Measurements from ENCODE around the gene CLEC4G. TPM values are rescaled to one million over a fixed set of nuclear protein-coding genes. Genes with fewer than 3 reads are reported as not detected.

The CLEC4G gene
- polyA plus RNA-seq, 1 donor (not counting 4 experiments of a cell fraction or from before 2014, with no cell fraction given) = not detected

GRCh38 chr19:7731218-7731595 lies 703 bp downstream of the CLEC4G start:
- Histone ChIP-seq H3K36me3 (ENCODE audit: control insufficient read depth in 2 of 2, extremely low read depth in 1 of 2, insufficient read depth in 2 of 2, low read length in 2 of 2) (no peaks in the 10 kb centered on the region), H3K9me1 (ENCODE audit: control insufficient read depth, extremely low read depth, insufficient read depth, low read length) (no peaks in the 10 kb centered on the region), H4K20me1 (ENCODE audit: control insufficient read depth, extremely low read depth, insufficient read depth, low read length) (no peaks in the 10 kb centered on the region), H3K4me2 (ENCODE audit: control insufficient read depth, extremely low read depth, insufficient read depth, low read depth, low read length) (no peak overlapping the region), H3K79me2 (ENCODE audit: control insufficient read depth, insufficient read depth, low read length) (no peaks in the 10 kb centered on the region), H2AFZ (ENCODE audit: control insufficient read depth, low read length) (no peak overlapping the region), H3K4me1 (ENCODE audit: control insufficient read depth, extremely low read depth, insufficient read depth, low read length) (no peaks in the 10 kb centered on the region), H3K4me3 (ENCODE audit: control insufficient read depth in 2 of 3, extremely low read depth in 1 of 3, insufficient read depth in 2 of 3, low read depth in 1 of 3, low read length in 3 of 3) (no peak overlapping the region), H3K9ac (ENCODE audit: control insufficient read depth, extremely low read depth, insufficient read depth, low read length) (no peak overlapping the region), H3K27me3 (ENCODE audit: control insufficient read depth, extremely low read depth, insufficient read depth, low read length) (peaks cover 47% of the 10 kb centered on the region), H3K27ac (ENCODE audit: control insufficient read depth, insufficient read depth, low read length) (no peak overlapping the region), H3K9me3 (ENCODE audit: control insufficient read depth, low read depth, low read length) (no peaks in the 10 kb centered on the region)
- dilution Hi-C loops (cut with MboI; ENCODE audit: extremely low pct_ligation_motif_present, low sequenced_read_pairs) = no loop called here
- DNase-seq (ENCODE audit: low read depth, low spot score) (no peak), FAIRE-seq (no peak)
- TF ChIP-seq EZH2 (IDR thresholded peaks at IDR 0.05; ENCODE audit: low read length) (no peak), CTCF (optimal IDR thresholded peaks at IDR 0.05 in 1 of 3, IDR thresholded peaks at IDR 0.05 in 1 of 3, conservative IDR thresholded peaks at IDR 0.05 in 1 of 3; ENCODE audit: extremely low read depth in 1 of 3, insufficient read depth in 2 of 3, low read length in 3 of 3) (no peak)

- Histone ChIP-seq H3K4me3 (ENCODE audit: control insufficient read depth in 2 of 3, extremely low read depth in 1 of 3, insufficient read depth in 2 of 3, low read depth in 1 of 3, low read length in 3 of 3) (no peak overlapping the region), H3K9ac (ENCODE audit: control insufficient read depth, extremely low read depth, insufficient read depth, low read length) (no peak overlapping the region), H3K27me3 (ENCODE audit: control insufficient read depth, extremely low read depth, insufficient read depth, low read length) (peaks cover 47% of the 10 kb centered on the region), H3K9me3 (ENCODE audit: control insufficient read depth, low read depth, low read length) (no peaks in the 10 kb centered on the region), H3K9me1 (ENCODE audit: control insufficient read depth, extremely low read depth, insufficient read depth, low read length) (no peaks in the 10 kb centered on the region), H4K20me1 (ENCODE audit: control insufficient read depth, extremely low read depth, insufficient read depth, low read length) (no peaks in the 10 kb centered on the region), H3K79me2 (ENCODE audit: control insufficient read depth, insufficient read depth, low read length) (no peaks in the 10 kb centered on the region), H2AFZ (ENCODE audit: control insufficient read depth, low read length) (no peak overlapping the region), H3K4me2 (ENCODE audit: control insufficient read depth, extremely low read depth, insufficient read depth, low read depth, low read length) (no peak overlapping the region), H3K36me3 (ENCODE audit: control insufficient read depth in 2 of 2, extremely low read depth in 1 of 2, insufficient read depth in 2 of 2, low read length in 2 of 2) (no peaks in the 10 kb centered on the region), H3K27ac (ENCODE audit: control insufficient read depth, insufficient read depth, low read length) (no peak overlapping the region), H3K4me1 (ENCODE audit: control insufficient read depth, extremely low read depth, insufficient read depth, low read length) (no peaks in the 10 kb centered on the region)
- TF ChIP-seq EZH2 (IDR thresholded peaks at IDR 0.05; ENCODE audit: low read length) (peak; percentile 72), CTCF (optimal IDR thresholded peaks at IDR 0.05 in 1 of 3, IDR thresholded peaks at IDR 0.05 in 1 of 3, conservative IDR thresholded peaks at IDR 0.05 in 1 of 3; ENCODE audit: extremely low read depth in 1 of 3, insufficient read depth in 2 of 3, low read length in 3 of 3) (no peak)
- dilution Hi-C loops (cut with MboI; ENCODE audit: extremely low pct_ligation_motif_present, low sequenced_read_pairs) = no loop called here
- DNase-seq (ENCODE audit: low read depth, low spot score) (no peak), FAIRE-seq (no peak)
These were observed 1.4 kb downstream of the CLEC4G start for GRCh38 chr19:7730286-7731217.

Data from keratinocyte (primary cell).